ENCODE measurements around the gene KRT40. TPM values are rescaled to one million over a fixed set of nuclear protein-coding genes. Genes with fewer than 3 reads are reported as not detected.

Gene KRT40
- total and polyA plus RNA-seq, 7 donors = not detected

- WGBS, 3 donors = 50 to 60% (median 55%) methylated on average over 13 of the region's 13 CpGs
- H3K27me3 ChIP-seq (ENCODE audit: insufficient read depth in 3 of 3, low read length in 2 of 3) = no peaks in the 10 kb centered on the region
- H3K4me3 ChIP-seq = no peak overlapping the region
- H3K36me3 ChIP-seq (ENCODE audit: insufficient read depth in 1 of 2, low read depth in 1 of 2) = no peaks in the 10 kb centered on the region
- peaks cover 6% of the 10 kb centered on the region for H3K4me1 ChIP-seq
- H3K27ac ChIP-seq = no peak overlapping the region
- DNase-seq = no peak
- intact Hi-C loops (cut with DNase I) = no loop called here
- ATAC-seq = no peak
- no peak for TF ChIP-seq CTCF (IDR thresholded peaks at IDR 0.05)
- H3K9me3 ChIP-seq = no peaks in the 10 kb centered on the region
These were observed 5.5 kb downstream of the KRT40 start for GRCh38 chr17:40978575-40979151.

GRCh38 chr17:40975516-40975915, 8.6 kb downstream of the KRT40 start:
- no peak for TF ChIP-seq CTCF (IDR thresholded peaks at IDR 0.05)

GRCh38 chr17:40974366-40974765, 9.8 kb downstream of the KRT40 start:
- Histone ChIP-seq H3K4me1 (no peaks in the 10 kb centered on the region), H3K27ac (no peak overlapping the region), H3K4me3 (no peak overlapping the region), H3K27me3 (ENCODE audit: insufficient read depth in 3 of 3, low read length in 2 of 3) (no peaks in the 10 kb centered on the region), H3K36me3 (ENCODE audit: insufficient read depth in 1 of 2, low read depth in 1 of 2) (no peaks in the 10 kb centered on the region), H3K9me3 (no peaks in the 10 kb centered on the region)
- no peak for TF ChIP-seq CTCF (IDR thresholded peaks at IDR 0.05)
- no peak for ATAC-seq
- intact Hi-C loops (cut with DNase I) = no loop called here
- no peak for DNase-seq
- 76 to 89% (median 88%) methylated on average over 3 of the region's 3 CpGs for WGBS, 3 donors

More at GRCh38 chr17:40975516-40975915, 8.6 kb downstream of the KRT40 start:
- no peak overlapping the region for H3K27ac ChIP-seq
- H3K4me1 ChIP-seq = peaks cover under 1% of the 10 kb centered on the region
- no peaks in the 10 kb centered on the region for H3K27me3 ChIP-seq (ENCODE audit: insufficient read depth in 3 of 3, low read length in 2 of 3)
- no peak for ATAC-seq
- no peaks in the 10 kb centered on the region for H3K9me3 ChIP-seq
- no peak for DNase-seq
- intact Hi-C loops (cut with DNase I) = no loop called here
- H3K4me3 ChIP-seq = no peak overlapping the region
- H3K36me3 ChIP-seq (ENCODE audit: insufficient read depth in 1 of 2, low read depth in 1 of 2) = no peaks in the 10 kb centered on the region

- no peak for TF ChIP-seq CTCF (IDR thresholded peaks at IDR 0.05)
- intact Hi-C loops (cut with DNase I) = no loop called here
- 84 to 89% (median 88%) methylated on average over 1 of the region's 1 CpG for WGBS, 3 donors
These were observed 16.5 kb downstream of the KRT40 start for GRCh38 chr17:40967582-40967981.

GRCh38 chr17:40966848-40967247, 17.3 kb downstream of the KRT40 start, which contains the start of gene KRT39:
KRT39 (minus strand) TSS chr17:40966948; CDS start chr17:40966856, 92 bp downstream.
- H3K27ac ChIP-seq = no peak within 1 kb of the TSS
- DNase-seq (no peak), ATAC-seq (no peak)
- peaks cover 0 to 5% (median 0%) of the 10 kb centered on the region in 3 donors for H3K27me3 ChIP-seq (ENCODE audit: insufficient read depth in 3 of 3, low read length in 2 of 3)
- H3K4me3 ChIP-seq = no peak within 1 kb of the TSS
- no peaks in the 10 kb centered on the region for H3K36me3 ChIP-seq (ENCODE audit: insufficient read depth in 1 of 2, low read depth in 1 of 2)
- H3K4me1 ChIP-seq = no peaks in the 10 kb centered on the region
- H3K9me3 ChIP-seq = no peaks in the 10 kb centered on the region
- WGBS, 3 donors = 28 to 63% (median 39%) methylated on average over 1 of the region's 1 CpG
- intact Hi-C loops (cut with DNase I) = no loop called here
- no peak for TF ChIP-seq CTCF (IDR thresholded peaks at IDR 0.05)

More at GRCh38 chr17:40967582-40967981, 16.5 kb downstream of the KRT40 start:
- Histone ChIP-seq H3K36me3 (ENCODE audit: insufficient read depth in 1 of 2, low read depth in 1 of 2) (no peaks in the 10 kb centered on the region), H3K4me3 (no peak overlapping the region), H3K4me1 (no peaks in the 10 kb centered on the region), H3K9me3 (no peaks in the 10 kb centered on the region), H3K27ac (no peak overlapping the region), H3K27me3 (ENCODE audit: insufficient read depth in 3 of 3, low read length in 2 of 3) (peaks cover 0 to under 1% (median 0%) of the 10 kb centered on the region in 3 donors)
- ATAC-seq = no peak
- DNase-seq = no peak

Measured in psoas muscle (tissue), 8 donors.